GM18499 (cell line): ENCODE results near the gene TTLL8.
"Not testable (repeated sequence)": the region's sequence is repeated elsewhere in the genome, so short reads cannot be mapped to it uniquely, and the experiment has no call there.

Experiments
- ATAC-seq: cut with Tn5 transposase; IDR thresholded peaks from one replicate; pipeline ENCODE4 v1.9.1; 2021; ENCODE audit warnings: moderate number of reproducible peaks; ENCODE audit not compliant: insufficient read depth, unreplicated experiment

The TTLL8 gene

DNA sequence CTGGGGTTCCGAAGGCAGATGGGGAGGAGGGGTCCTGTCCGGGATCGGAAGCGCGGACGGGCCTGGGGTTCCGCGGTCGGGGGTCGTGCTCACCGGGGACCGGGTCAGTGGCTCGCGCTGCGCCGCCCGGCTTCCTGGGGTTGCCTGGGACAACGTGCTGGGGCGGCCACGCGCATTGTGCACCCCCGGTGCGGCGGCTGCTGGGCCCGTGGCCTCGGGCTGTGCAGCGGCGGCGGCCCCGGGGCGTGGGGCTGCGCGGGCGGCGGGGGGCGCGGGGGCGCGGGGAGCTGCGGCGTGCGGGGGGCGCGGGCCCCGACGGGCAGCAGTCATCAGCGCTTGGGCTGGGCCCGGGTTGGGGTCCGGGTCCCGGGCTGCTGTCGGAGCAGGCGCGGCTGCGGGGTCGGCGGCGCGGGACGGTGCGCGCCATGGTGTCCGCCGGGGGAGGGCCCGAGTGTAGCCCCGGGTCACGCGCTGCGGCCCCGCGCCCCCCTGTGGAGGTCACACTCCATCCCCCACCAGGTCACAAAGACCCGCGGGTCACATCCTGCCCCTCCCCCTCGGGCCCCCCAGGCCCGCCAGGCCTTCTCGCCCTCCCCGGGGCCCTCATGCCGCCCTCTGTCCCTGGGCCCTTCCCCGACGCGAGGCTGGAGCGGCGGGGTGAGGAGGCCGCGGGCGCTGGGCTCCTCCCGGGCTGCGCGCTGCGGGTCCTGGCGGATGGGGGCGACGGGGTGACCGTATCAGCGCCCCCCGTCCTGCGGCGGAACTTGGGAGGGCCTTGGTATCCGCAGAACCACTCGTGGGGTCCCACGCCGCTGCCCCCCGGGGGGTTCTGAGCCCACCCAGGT lies at the start of gene TTLL8:
Gene TTLL8 (minus strand): TSS at position 238 of the 845 bp plus-strand sequence.
- ATAC-seq = no peak

DNA sequence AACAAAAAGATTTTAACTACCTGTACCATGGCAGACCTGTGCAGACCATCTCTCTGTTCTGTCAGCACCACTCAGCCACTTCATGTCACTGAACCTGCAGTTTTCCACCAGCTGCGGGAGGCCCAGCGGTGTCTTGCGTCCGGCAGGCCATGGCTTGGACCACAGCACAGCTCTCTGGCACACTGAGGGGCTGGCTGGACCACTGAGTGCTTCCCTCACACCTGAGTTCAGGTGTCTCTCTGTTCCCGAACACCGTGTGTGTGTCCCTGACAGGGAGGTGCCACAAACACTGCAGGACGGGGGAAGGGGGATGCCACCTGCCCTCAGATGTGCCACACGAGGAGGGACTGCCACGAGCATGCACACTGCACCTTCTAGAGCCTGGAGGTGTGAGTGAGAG lies 49.4 kb upstream of the TTLL8 start:
- ATAC-seq = no peak

DNA sequence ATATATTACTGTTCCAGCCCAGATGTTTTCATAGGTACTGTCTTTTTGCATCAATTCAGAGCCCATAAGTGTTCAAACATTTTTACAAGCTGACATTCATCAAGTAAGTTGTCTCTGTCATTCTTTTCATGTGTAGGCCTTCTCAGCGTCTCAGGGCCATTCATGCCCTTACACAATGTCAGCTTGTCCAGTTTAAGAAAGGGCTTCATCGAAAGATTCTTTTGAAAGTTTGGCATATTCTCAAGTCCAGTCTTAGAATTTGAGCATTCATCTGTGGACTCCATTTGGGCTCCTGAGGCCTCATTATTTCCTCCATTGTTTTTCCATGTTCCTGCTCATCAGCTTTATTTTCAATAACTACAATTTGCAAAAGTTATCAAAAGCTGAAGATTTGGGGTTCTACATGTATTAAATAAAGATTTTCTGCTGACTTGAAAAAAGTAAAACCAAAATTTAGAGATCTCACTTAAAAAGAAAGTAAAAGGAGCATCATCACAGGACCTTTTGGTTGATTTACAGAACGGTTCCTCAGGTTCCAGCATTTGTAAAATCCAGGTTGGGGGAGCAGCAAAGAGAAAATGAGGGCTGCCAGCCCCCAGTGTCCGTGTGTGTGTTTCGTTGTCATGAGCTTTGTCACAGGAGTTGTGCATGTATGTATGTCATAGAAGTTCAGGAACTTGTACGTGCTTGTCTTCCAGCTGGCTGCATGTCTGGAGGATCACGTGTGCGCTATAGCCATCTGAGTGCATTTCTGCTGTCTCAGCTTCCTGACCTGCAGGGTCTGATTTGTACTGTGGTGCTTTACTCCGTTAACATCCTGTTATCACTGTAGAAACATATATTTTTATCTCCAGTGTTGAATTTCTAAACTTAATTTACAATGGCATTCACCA lies 47.4 kb upstream of the TTLL8 start:
- no peak for ATAC-seq

DNA sequence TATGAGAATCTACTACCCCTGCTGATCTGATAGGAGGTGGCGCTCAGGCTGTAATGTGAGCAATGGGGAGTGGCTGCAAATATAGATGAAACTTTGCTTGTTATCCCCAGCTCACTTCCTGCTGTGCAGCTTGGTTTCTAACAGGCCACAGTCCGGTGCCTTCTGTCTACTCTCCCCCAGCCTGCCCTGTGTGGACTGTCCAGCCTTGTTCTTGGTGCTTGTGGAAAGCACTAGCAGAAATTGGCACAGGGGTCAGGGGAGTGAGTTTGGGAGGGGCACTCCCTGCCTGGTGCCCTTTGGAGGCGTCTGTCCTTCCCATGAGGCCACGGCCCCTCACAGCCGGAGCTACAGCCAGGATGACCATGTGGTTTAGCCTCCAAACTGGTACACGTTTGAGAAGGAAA lies 46.0 kb upstream of the TTLL8 start:
- ATAC-seq = no peak

DNA sequence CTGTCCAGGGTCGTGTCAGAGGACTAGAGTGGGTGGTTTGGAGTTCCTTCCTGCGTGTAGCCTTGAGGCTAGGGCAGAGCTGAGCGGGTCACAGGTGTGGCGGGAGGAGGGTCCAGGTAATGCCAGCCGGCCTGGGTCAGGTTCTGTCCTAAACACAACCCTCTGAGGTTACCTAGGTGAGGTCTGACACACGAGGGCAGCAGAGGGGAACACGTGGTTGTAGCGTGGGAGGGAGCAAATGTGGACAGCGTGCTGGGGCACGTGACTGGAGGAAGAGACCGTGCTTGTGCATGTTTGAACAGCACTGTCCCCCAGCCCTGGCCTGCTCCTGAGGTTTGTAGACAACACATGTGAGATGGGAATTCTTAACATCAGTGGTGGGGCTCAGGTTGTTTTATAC lies 44.8 kb upstream of the TTLL8 start:
- ATAC-seq = no peak

DNA sequence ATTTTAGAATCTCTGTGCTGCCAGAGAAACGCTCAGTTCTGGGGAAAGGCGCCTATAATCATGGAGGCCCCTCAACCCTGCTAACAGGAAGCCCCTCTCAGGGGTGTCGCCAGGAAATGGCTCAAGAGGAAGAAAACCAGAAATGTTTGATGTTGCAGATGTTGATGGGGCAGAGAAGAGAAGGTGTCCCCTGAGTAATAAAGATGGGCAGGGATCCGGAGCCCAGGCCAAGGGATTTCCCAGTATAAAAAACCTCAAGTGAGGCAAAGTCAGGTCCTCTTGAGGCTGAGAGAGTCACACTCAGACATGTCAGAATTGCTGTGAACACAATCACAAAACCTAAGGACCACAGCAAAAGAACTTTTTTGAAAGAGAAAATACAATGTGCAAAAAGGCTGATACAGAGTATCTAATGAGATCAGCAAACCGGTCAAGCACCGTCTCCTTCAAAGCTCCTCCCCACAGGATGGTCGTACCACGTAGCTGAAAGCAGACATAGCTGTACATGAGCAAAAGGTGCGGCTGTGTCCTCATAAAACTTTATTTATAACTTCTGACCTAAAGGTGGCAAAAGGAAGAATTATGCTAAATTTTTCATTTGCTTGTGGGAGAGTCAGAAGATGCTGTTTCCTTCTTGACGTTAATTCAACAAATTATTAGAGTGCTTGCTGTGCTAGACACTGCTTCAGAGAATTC lies 43.9 kb upstream of the TTLL8 start:
- no peak for ATAC-seq

DNA sequence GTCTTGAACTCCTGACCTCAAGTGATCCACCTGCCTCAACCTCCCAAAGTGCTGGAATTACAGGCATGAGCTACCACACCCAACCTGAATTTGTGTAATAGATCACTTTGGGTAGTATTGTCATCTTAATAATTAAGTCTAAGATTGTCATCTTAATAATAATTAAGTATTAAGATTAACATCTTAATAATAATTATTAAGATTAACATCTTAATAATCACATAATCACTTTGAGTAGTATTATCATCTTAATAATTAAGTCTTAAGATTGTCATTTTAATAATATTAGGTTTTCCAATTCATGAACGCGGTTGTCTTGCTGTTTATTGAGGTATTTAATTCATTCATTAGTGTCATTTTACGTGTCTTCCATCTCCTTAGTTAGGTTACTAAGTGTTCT lies 40.0 kb upstream of the TTLL8 start:
- no peak for ATAC-seq

DNA sequence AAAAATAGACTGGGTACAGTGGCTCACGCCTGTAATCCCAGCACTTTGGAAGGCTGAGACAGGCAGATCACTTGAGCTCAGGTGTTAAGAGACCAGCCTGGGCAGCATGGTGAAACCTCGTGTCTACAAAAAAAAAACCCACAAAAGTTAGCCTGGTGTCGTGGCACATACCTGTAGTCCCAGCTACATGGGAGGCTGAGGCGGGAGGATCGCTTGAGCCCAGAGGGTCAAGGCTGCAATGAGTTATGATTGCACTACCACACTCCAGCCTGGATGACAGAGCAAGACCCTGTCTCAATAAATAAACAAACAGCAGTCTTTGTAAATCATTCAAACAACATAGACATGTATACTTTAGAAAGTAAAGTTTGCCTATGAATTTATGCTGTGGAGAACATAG lies 34.2 kb upstream of the TTLL8 start:
- ATAC-seq = no peak

DNA sequence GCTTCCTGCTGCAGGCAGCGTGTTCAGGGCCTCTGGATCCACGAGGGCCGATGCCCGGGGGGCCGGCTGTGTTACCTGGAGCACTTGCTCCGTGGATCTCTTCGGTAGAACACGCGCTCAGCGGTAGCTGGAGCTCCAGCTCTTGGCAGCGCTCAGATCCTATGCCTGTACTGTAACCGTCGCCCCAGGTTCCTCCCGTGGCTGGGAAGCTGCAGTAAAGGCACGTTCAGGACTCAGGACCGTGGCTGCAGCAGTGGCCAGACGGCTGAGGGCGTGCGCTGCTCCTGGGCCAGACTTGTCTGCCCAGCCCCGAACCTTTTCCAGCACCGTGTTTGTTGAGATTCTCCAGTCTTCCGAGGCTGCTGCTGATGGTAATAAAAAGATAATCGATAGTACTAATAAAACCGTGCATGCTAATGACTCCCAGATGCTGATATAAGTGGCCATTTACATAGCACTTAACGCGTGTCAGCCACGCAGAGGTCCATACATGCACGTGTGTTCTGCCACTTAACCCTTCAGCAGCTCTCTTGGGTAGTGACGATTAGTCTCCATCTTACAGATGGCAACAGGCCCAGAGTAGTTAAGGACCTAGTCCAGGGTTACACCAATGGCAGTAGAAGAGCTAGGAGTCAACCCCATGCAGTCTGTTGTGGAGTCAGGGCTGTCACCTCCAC lies 33.1 kb upstream of the TTLL8 start:
- no peak for ATAC-seq

DNA sequence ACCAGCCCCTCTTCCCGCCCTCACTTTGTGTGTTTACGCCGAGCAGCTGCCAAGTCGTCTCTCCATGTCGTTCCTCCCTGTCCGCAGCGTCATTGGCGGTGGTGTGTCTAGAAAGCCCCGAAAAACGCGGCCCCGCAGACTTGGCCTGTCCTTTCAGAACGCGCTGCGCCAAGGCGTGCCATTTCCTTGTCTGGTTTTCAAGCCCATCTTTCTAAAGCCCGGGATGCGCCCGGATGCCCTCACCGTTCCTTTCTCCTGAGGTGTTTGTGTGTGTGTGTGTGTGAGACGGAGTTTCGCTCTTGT lies 32.3 kb upstream of the TTLL8 start:
- no peak for ATAC-seq

DNA sequence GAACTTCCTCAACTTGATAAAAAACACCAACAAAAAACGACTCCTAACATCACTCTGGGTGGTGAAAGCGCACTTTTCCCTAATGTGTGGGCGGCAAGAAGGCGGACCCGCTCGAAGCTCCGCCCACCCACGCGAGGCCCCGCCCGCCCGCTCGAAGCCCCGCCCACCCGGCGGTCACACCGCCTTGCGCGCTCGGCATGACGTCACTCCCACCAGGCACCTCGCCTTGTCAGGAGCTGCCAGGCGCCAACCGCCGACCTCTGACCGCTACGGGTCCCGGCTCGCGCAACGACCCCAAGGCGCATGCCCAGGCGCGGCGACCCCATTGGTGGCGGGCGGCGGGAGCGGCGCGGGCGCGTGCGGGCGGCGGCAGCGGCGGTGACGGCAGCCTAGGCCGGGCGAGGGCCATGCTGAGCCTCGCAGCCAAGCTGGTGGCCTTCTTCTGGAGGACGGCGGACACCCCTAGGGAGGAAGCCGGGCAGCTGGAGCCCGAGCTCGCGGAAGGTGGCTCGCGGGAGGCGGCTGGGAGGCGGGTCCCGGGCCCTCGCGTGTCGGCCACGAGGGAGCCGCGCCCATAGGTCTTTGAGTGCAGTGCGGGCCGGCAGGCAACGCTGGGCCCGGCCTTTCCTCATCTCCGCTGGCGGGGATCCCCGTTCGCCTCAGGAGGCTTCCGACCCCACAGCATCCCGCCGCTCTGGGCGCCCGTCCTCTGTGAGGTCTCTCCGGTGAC lies 31.7 kb upstream of the TTLL8 start, which contains the start of gene MOV10L1:
Gene MOV10L1 (plus strand): TSS at position 325 of the 730 bp plus-strand sequence. CDS start 83 bp downstream, at position 408.
- no peak for ATAC-seq

DNA sequence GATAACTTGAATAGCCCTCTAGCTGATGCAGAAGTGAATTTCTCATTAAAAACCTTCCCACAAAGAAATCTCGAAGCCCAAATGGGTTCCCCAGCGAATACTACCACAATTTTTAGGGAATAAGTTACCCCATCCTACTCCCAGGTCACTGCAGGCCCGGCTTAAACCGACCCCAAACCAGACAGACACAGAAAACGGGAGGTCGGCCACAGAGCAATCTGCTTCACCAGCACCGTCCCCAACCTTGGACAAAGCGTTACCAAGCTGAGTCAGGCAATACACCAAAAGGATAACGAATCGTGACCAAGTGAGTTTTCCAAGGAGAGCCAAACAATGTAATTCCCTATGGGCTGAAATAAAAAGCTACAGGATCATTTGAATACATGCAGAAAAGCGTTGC lies 31.1 kb upstream of the TTLL8 start:
- ATAC-seq = no peak

DNA sequence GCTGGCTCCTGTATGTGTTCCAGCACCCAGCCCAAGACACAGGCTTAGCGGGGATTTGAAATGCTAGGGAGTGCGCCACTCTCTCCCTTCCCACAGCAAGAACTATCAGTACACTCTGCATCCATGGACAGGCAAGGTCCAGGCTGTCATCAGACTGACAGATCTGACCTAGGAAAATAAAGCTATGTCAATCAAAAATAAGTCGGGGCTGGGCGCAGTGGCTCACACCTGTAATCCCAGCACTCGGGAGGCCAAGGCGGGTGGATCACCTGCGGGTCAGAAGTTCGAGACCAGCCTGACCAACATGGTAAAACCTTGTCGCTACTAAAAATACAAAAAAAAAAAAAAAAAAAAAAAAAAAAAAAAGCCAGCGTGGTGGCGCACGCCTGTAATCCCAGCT lies 30.0 kb upstream of the TTLL8 start:
- no peak for ATAC-seq

DNA sequence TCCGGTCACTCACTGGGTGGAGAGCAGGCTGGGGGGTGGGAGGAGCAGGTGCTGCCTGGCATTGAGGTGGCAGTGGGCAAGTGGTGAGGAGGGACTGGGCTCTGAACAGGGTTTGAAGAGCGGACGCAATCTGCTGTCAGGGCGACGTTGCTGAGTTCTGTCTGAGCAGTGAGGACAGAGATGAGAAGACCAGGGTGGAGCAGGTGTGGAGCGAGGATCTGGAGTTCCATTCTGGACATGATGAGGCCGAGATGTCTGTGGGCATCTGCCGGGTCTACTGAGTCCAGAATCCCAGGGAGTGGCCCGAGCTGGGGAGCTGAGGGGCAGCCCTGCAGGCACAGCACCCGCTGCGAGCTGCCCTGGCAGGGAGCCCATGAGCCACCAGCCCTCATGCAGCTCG lies 29.5 kb upstream of the TTLL8 start:
- ATAC-seq = no peak

DNA sequence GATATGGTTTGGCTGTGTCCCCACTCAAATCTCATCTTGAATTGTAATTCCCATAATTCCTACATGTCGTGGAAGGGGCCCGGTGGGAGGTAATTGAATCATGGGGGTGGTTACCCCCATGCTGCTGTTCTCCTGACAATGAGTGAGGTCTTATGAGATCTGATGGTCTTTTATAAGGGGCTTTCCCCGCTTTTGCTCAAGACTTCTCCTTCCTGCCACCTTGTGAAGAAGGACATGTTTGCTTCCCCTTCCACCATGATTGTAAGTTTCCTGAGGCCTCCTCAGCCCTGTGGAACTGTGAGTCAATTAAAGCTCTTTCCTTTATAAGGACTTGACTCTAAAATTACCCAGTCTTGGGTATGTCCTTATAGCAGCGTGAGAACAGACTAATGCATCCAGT lies 28.9 kb upstream of the TTLL8 start:
- ATAC-seq = not testable (repeated sequence)

DNA sequence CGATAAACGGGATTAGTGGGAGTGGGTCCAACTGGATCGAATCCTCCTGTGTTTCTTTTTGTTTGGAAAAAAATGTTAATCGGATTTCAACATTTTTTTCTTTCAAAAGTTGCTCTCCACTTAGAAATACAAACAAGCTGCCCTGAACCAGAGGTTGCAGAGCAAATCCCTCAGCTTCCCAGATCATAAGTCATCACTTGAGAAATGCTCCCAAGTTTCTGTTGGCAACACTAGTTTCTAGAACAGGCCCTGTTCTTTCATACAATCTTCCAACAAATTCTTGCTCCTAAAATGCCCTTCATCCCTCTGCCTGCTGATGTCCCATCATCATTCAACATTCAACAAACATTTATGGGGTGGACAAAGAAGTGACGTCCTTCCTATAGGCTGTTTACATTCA lies 28.4 kb upstream of the TTLL8 start:
- no peak for ATAC-seq

DNA sequence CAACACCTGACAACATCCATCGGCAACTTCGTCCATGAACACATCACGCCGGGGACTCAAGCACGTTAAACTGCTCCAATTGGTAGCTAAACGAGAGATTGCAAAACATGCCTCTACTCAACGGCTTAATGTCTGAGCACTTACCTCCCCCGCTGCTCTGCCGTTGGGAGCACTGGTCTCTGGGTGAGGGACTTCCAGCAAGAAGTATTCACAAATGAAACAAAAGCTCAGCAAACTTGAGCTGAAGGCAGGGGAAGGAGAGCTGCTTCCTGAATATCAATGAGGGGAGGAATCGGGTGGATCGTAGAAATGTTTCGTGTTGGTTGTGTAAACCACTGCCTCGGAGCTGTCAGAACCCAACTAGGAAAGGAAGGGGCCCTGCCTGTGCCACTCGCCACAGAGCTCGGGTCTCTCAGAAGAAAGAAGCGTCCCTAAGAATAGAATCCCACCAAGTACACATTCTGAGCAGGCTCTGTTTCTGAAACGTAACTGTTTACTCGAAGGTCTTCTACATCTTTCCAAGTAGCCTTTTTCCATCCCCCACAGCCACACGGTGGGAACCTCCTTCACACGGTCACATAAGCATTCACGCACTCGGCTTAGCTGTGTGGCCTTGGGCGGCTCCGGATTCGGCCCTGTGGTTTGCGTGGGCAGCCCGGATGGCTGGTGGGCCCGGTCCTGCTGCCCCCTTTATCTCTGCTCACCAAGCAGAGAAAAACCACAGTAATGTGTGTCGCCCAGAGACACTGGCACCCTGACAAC lies 27.3 kb upstream of the TTLL8 start, which contains the start of gene MLC1:
Gene MLC1 (minus strand): TSS at position 216 of the 762 bp plus-strand sequence. CDS start 524 bp downstream, outside the sequence.
- no peak for ATAC-seq

DNA sequence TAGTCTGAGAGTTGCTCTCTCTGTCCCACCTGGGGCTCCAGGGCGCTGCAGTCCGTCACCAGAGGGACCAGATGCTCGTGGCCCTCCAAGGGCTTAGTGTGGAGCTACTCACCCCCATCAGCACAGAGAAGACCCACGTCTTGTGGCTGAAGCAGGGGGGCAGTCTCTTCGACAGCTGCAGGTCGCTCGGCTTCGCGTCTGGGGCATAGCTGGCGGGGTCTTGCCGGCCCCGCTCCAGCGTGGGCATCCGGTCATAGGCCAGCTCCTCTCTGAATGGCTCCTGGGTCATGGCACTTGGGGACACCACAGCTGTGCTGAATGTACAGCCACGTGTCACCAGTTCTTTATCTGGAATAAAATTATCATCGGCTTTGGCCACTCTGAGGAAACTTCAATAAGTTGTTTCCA lies 26.5 kb upstream of the TTLL8 start:
- no peak for ATAC-seq

DNA sequence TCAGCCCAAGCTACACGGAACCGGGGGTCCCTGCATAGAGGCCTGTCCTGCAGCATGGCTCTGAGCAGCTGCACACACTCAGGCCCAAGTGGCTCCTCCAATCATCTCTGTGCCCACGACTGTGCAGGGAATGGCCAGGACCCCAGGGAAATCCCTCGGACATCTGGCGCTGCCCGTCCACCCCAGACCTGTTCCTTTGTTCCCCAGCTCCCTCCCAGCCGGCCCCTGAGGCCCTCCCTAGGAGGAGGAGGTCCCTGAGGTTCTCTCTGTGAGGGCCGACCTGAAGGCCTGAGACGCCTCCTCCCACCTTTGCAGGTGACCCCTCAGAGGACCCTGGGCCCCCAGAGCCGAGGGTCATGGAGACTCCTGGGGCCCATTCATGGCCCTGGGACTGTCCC lies 26.0 kb upstream of the TTLL8 start:
- ATAC-seq = no peak
